H1 (cell line): ENCODE results near the gene STXBP4. TPM values are rescaled to one million over a fixed set of nuclear protein-coding genes. Genes with fewer than 3 reads are reported as not detected.
A peak's percentile ranks its signal among the peaks of the same experiment; 100 is the strongest.

Experiments used
- CTCF ChIA-PET: fragments of 300-600 bp; sonication (Branson Sonifier 250); formaldehyde crosslinking; loops from one replicate; lab custom pipeline; 2021; ENCODE audit not compliant: partially characterized antibody; lab: Charles Lee
- POLR2A ChIA-PET: fragments of 300-600 bp; sonication (Branson Sonifier 250); formaldehyde crosslinking; loops from one replicate; lab custom pipeline; 2021; ENCODE audit warnings: inconsistent platforms; ENCODE audit not compliant: partially characterized antibody; lab: Charles Lee
- DNase-seq, 2 experiments: peaks; one replicate each; pipeline versions ENCODE4 v3.0.0 to v3.0.0-alpha.2; 2010 to 2022; ENCODE audit warnings: low spot score in 2 of 2, low read depth in 1 of 2, mixed read lengths in 1 of 2
- FAIRE-seq: peaks from 2 replicates; lab custom pipeline; 2011; peaks lifted over from hg19 to GRCh38; lab: Jason Lieb, UNC
- H2AFZ ChIP-seq: 2 replicates; pipeline ENCODE4 v1.8.1; 2012; ENCODE audit warnings: low read length, inconsistent platforms
- H2AK5ac ChIP-seq: 2 replicates; pipeline ENCODE4 v1.6.1; 2013; ENCODE audit warnings: low read depth, low read length
- H2BK120ac ChIP-seq: replicated peaks from 2 replicates; pipeline ENCODE3; 2013; ENCODE audit warnings: low read depth, low read length, inconsistent platforms
- H2BK12ac ChIP-seq: 2 replicates; pipeline ENCODE4 v1.6.1; 2013; ENCODE audit warnings: low read depth, low read length
- H2BK15ac ChIP-seq: 2 replicates; pipeline ENCODE4 v1.6.1; 2013; ENCODE audit warnings: low read length
- H2BK20ac ChIP-seq: 2 replicates; pipeline ENCODE4 v1.6.1; 2013; ENCODE audit warnings: low read length
- H2BK5ac ChIP-seq: 2 replicates; pipeline ENCODE4 v1.6.1; 2013; ENCODE audit warnings: low read depth, low read length
- H3K14ac ChIP-seq: 2 replicates; pipeline ENCODE4 v1.6.1; 2013; ENCODE audit warnings: inconsistent platforms; ENCODE audit not compliant: insufficient read length
- H3K18ac ChIP-seq: 2 replicates; pipeline ENCODE4 v1.6.1; 2013; ENCODE audit warnings: low read length; ENCODE audit errors: extremely low read depth
- H3K23ac ChIP-seq: 2 replicates; pipeline ENCODE4 v1.6.1; 2013; ENCODE audit warnings: inconsistent platforms; ENCODE audit not compliant: insufficient read length
- H3K23me2 ChIP-seq: 2 replicates; pipeline ENCODE4 v1.6.1; 2013; ENCODE audit warnings: low read depth, low read length
- H3K27ac ChIP-seq: 2 replicates; pipeline ENCODE4 v1.6.1; 2011; ENCODE audit warnings: low read depth, low read length, inconsistent platforms
- H3K27me3 ChIP-seq, 4 experiments: replicated peaks in 1 of 4; 1 replicate in 1 of 4; 2 replicates in 3 of 4; pipeline versions ENCODE4 v1.6.1 to v1.8.1; 2011 to 2013; ENCODE audit warnings: low read length in 3 of 4, mild to moderate bottlenecking in 3 of 4, inconsistent platforms in 2 of 4, mixed read lengths in 2 of 4, moderate library complexity in 1 of 4; ENCODE audit not compliant: control insufficient read depth in 3 of 4, insufficient read depth in 3 of 4; ENCODE audit errors: extremely low read depth in 1 of 4
- H3K36me3 ChIP-seq, 4 experiments: 2 replicates each; pipeline versions ENCODE4 v1.6.1 to v1.8.1; 2011 to 2013; ENCODE audit warnings: mild to moderate bottlenecking in 4 of 4, low read length in 3 of 4, moderate library complexity in 2 of 4, control low read depth in 1 of 4, inconsistent platforms in 1 of 4; ENCODE audit not compliant: insufficient read depth in 4 of 4, control insufficient read depth in 2 of 4
- H3K4ac ChIP-seq: replicated peaks from 2 replicates; pipeline ENCODE3; 2013; ENCODE audit warnings: low read length, low read depth, mixed read lengths, inconsistent platforms; ENCODE audit not compliant: insufficient read length
- H3K4me1 ChIP-seq, 4 experiments: replicated peaks in 1 of 4; 1 replicate in 1 of 4; 2 replicates in 3 of 4; pipeline versions ENCODE4 v1.6.1 to v1.8.1; 2011 to 2013; ENCODE audit warnings: low read length in 3 of 4, inconsistent platforms in 2 of 4, mixed read lengths in 1 of 4; ENCODE audit not compliant: insufficient read depth in 4 of 4, control insufficient read depth in 3 of 4
- H3K4me2 ChIP-seq, 2 experiments: 2 replicates each; pipeline versions ENCODE4 v1.6.1 to v1.8.1; 2011 to 2013; ENCODE audit warnings: low read depth in 2 of 2, low read length in 2 of 2, control low read depth in 1 of 2, inconsistent platforms in 1 of 2, mild to moderate bottlenecking in 1 of 2; ENCODE audit not compliant: insufficient read depth in 1 of 2
- H3K4me3 ChIP-seq, 4 experiments: fragments of 200-600, 300-600 bp in 1 of 4; sonication (generic), shearing (Covaris generic), sonication (Bioruptor Twin) in 1 of 4; 2 replicates each; pipeline versions ENCODE4 v1.5.1 to v1.8.1; 2011 to 2016; ENCODE audit warnings: low read length in 4 of 4, low read depth in 3 of 4, control low read depth in 2 of 4, inconsistent platforms in 2 of 4, mild to moderate bottlenecking in 2 of 4, mixed read lengths in 1 of 4, moderate library complexity in 1 of 4; ENCODE audit not compliant: insufficient read depth in 2 of 4; ENCODE audit errors: extremely low read depth in 1 of 4
- H3K56ac ChIP-seq: replicated peaks from 2 replicates; pipeline ENCODE3; 2013; ENCODE audit warnings: low read depth, mild to moderate bottlenecking, mixed read lengths, low read length, inconsistent platforms; ENCODE audit not compliant: insufficient read length
- H3K79me1 ChIP-seq: 2 replicates; pipeline ENCODE4 v1.6.1; 2013; ENCODE audit warnings: low read depth, low read length, control low read depth
- H3K79me2 ChIP-seq, 2 experiments: 2 replicates each; pipeline versions ENCODE4 v1.6.1 to v1.8.1; 2012 to 2013; ENCODE audit warnings: low read length in 2 of 2, mild to moderate bottlenecking in 2 of 2, inconsistent platforms in 1 of 2; ENCODE audit not compliant: insufficient read depth in 2 of 2, control insufficient read depth in 1 of 2
- H3K9ac ChIP-seq, 4 experiments: replicated peaks in 1 of 4; 1 replicate in 1 of 4; 2 replicates in 3 of 4; pipeline versions ENCODE4 v1.6.1 to v1.8.1; 2011 to 2013; ENCODE audit warnings: low read depth in 3 of 4, low read length in 3 of 4, control low read depth in 2 of 4, mild to moderate bottlenecking in 2 of 4, moderate library complexity in 2 of 4, inconsistent platforms in 1 of 4; ENCODE audit errors: extremely low read depth in 1 of 4
- H3K9me3 ChIP-seq, 2 experiments: 2 replicates each; pipeline versions ENCODE4 v1.6.1 to v1.8.1; 2012 to 2013; ENCODE audit warnings: mild to moderate bottlenecking in 2 of 2, moderate library complexity in 2 of 2, control low read depth in 1 of 2, inconsistent platforms in 1 of 2, low read depth in 1 of 2, low read length in 1 of 2, mixed read lengths in 1 of 2; ENCODE audit not compliant: insufficient read depth in 2 of 2
- H4K20me1 ChIP-seq, 2 experiments: replicated peaks in 1 of 2; 2 replicates each; pipeline versions ENCODE3 to v1.8.1; 2011 to 2013; ENCODE audit warnings: inconsistent platforms in 2 of 2, low read length in 2 of 2, mild to moderate bottlenecking in 1 of 2; ENCODE audit not compliant: insufficient read depth in 2 of 2, control insufficient read depth in 1 of 2
- H4K5ac ChIP-seq: 2 replicates; pipeline ENCODE4 v1.6.1; 2013; ENCODE audit warnings: low read length, low read depth, mixed read lengths, inconsistent platforms; ENCODE audit not compliant: insufficient read length
- H4K8ac ChIP-seq: 2 replicates; pipeline ENCODE4 v1.8.0; 2013; ENCODE audit warnings: mild to moderate bottlenecking, moderate library complexity, low read length, inconsistent platforms; ENCODE audit not compliant: insufficient read depth; ENCODE audit errors: extremely low read depth
- H4K91ac ChIP-seq: replicated peaks from 2 replicates; pipeline ENCODE3; 2013; ENCODE audit warnings: low read length, mixed read lengths, inconsistent platforms; ENCODE audit not compliant: insufficient read length
- BACH1 ChIP-seq: IDR thresholded peaks from 2 replicates; pipeline ENCODE4 v1.6.1; 2012; ENCODE audit warnings: low read length, improper control_type of control experiment
- E2F6 ChIP-seq: IDR thresholded peaks from 2 replicates; pipeline ENCODE4 v1.6.1; 2012; ENCODE audit warnings: inconsistent platforms
- EZH2 ChIP-seq: fragments of 200-600 bp; sonication (generic); IDR thresholded peaks from 2 replicates; pipeline ENCODE4 v1.7.1; 2012; ENCODE audit warnings: low read depth, mild to moderate bottlenecking, moderate library complexity, low read length, inconsistent platforms; ENCODE audit not compliant: severe bottlenecking
- GTF2F1 ChIP-seq: IDR thresholded peaks from 2 replicates; pipeline ENCODE4 v1.6.1; 2012; ENCODE audit warnings: low read depth, low read length, improper control_type of control experiment, borderline replicate concordance
- JUND ChIP-seq: IDR thresholded peaks from 2 replicates; pipeline ENCODE4 v1.6.1; 2011; ENCODE audit warnings: mild to moderate bottlenecking, improper control_type of control experiment, low read length
- MAFK ChIP-seq: IDR thresholded peaks from 2 replicates; pipeline ENCODE4 v1.6.1; 2012; ENCODE audit warnings: low read depth, mild to moderate bottlenecking, improper control_type of control experiment, low read length
- NRF1 ChIP-seq: IDR thresholded peaks from 2 replicates; pipeline ENCODE4 v1.6.1; 2011; ENCODE audit warnings: mild to moderate bottlenecking, low read depth, low read length, improper control_type of control experiment
- POLR2A ChIP-seq, 2 experiments: IDR thresholded peaks; 1 replicate in 1 of 2; 2 replicates in 1 of 2; pipeline ENCODE4 v1.6.1; 2011; ENCODE audit warnings: low read depth in 2 of 2, low read length in 2 of 2, mild to moderate bottlenecking in 2 of 2; ENCODE audit errors: control extremely low read depth in 1 of 2
- RAD21 ChIP-seq, 2 experiments: IDR thresholded peaks in 1 of 2; conservative IDR thresholded peaks in 1 of 2; 2 replicates each; pipeline ENCODE4 v1.6.1; 2011; ENCODE audit warnings: low read depth in 2 of 2, low read length in 2 of 2, improper control_type of control experiment in 1 of 2, inconsistent platforms in 1 of 2, mild to moderate bottlenecking in 1 of 2, moderate library complexity in 1 of 2
- RNF2 ChIP-seq: fragments of 200-900, 300-1000 bp; sonication (generic); IDR thresholded peaks from 2 replicates; pipeline ENCODE4 v1.7.1; 2016; ENCODE audit warnings: borderline replicate concordance, low read depth, mild to moderate bottlenecking, antibody characterized with exemption, low read length; ENCODE audit not compliant: poor library complexity, severe bottlenecking; ENCODE audit errors: missing control alignments
- SIX5 ChIP-seq: IDR thresholded peaks from 2 replicates; pipeline ENCODE4 v1.6.1; 2011; ENCODE audit warnings: mild to moderate bottlenecking, low read depth, low read length
- SUZ12 ChIP-seq: fragments of 200-600 bp; sonication (generic); IDR thresholded peaks from 2 replicates; pipeline ENCODE4 v1.6.1; 2012; ENCODE audit warnings: mild to moderate bottlenecking, inconsistent platforms, low read length, moderate library complexity, mixed read lengths
- TCF12 ChIP-seq: IDR thresholded peaks from 2 replicates; pipeline ENCODE4 v1.6.1; 2011; ENCODE audit warnings: low read depth, mild to moderate bottlenecking, low read length
- YY1 ChIP-seq: IDR thresholded peaks from 2 replicates; pipeline ENCODE4 v1.6.1; 2011; ENCODE audit warnings: low read depth, mild to moderate bottlenecking, low read length
- WGBS, 2 experiments: shearing (Covaris generic) in 1 of 2; methylation state at CpG; one replicate each; pipeline versions ENCODE4 v1.1.6 to v1.1.7; 2013 to 2015; ENCODE audit warnings: low lambda C conversion rate in 2 of 2, mixed read lengths in 2 of 2, inconsistent platforms in 1 of 2, low coverage in 1 of 2, missing lambda C conversion rate in 1 of 2; ENCODE audit not compliant: insufficient replicate concordance in 2 of 2, insufficient coverage in 1 of 2, insufficient read length in 1 of 2; ENCODE audit errors: extremely low coverage in 1 of 2, missing lambda C conversion rate in 1 of 2; 5-methylcytosine and 5-hydroxymethylcytosine counted together
- polyA plus RNA-seq, 7 experiments: library from polyadenylated mRNA; depleted of rRNA in 3 of 7; stranded (reverse) in 5 of 7; unstranded in 2 of 7; fragments of >200 nt in 5 of 7; fragments of 200-250 nt in 2 of 7; gene quantifications; 1 replicate in 5 of 7; 2 replicates in 1 of 7; 4 replicates in 1 of 7; pipeline versions ENCODE4 v1.2.1 to v1.2.3, GENCODE V29; 2011 to 2013; ENCODE audit warnings: missing spikeins in 2 of 7, mixed read lengths in 2 of 7
- total RNA-seq: library from RNA; stranded (reverse); fragmentation: NEBNext Ultra II Directional; extraction: Animal tissue kit (Norgen Biotek cat#: 25700); gene quantifications from 2 replicates; pipeline ENCODE4 v1.2.1, GENCODE V29; 2021

Gene STXBP4
- total and polyA plus RNA-seq, 2 of the 8 experiments (the other 6 are each of a cell fraction or from before 2014, with no cell fraction given) = 3.2 to 18.5 TPM

- H4K5ac ChIP-seq = no peak overlapping the region
- no peak overlapping the region for H4K8ac ChIP-seq
- H3K18ac ChIP-seq = no peak overlapping the region
- no peak overlapping the region for H3K4ac ChIP-seq
- H3K4me3 ChIP-seq = no peak overlapping the region
- no peak overlapping the region for H2AK5ac ChIP-seq
- no peak overlapping the region for H3K56ac ChIP-seq
- no peak overlapping the region for H4K91ac ChIP-seq
- no peaks in the 10 kb centered on the region for H3K36me3 ChIP-seq
- no peak overlapping the region for H2BK120ac ChIP-seq
- no peaks in the 10 kb centered on the region for H3K9me3 ChIP-seq
- CTCF ChIA-PET = interaction anchor here (0.6 to 1.2 kb wide), 2 partner anchors 87 to 146 kb away, joined by 3 read pairs; no protein-coding TSS in a partner anchor
- no peak overlapping the region for H3K23ac ChIP-seq
- H2BK20ac ChIP-seq = no peak overlapping the region
- H2AFZ ChIP-seq = no peak overlapping the region
- H3K4me1 ChIP-seq = peaks cover 0 to 4% (median 0%) of the 10 kb centered on the region in 4 experiments; a peak in 1 of 7 replicates
- H2BK5ac ChIP-seq = no peak overlapping the region
- no peaks in the 10 kb centered on the region for H3K79me1 ChIP-seq
- no peak for FAIRE-seq
- no peaks in the 10 kb centered on the region for H3K23me2 ChIP-seq
- H4K20me1 ChIP-seq = no peaks in the 10 kb centered on the region
- no peak for DNase-seq
- peak overlapping the region in 1 of 4 experiments; percentile 43; a peak in 1 of 7 replicates for H3K9ac ChIP-seq
- H2BK12ac ChIP-seq = no peak overlapping the region
- 95% methylated on average over 1 of the region's 1 CpG; no CpG with 5 or more reads in 1 of the 2 experiments for WGBS, 2 experiments
- no peak overlapping the region for H2BK15ac ChIP-seq
- no peak overlapping the region for H3K27ac ChIP-seq
- POLR2A ChIA-PET = no interaction called here
- no peaks in the 10 kb centered on the region for H3K27me3 ChIP-seq
- H3K79me2 ChIP-seq = no peaks in the 10 kb centered on the region
- no peak overlapping the region for H3K14ac ChIP-seq
- no peak overlapping the region for H3K4me2 ChIP-seq
- no peak for TF ChIP-seq NRF1
- TF ChIP-seq EZH2 = no peak
- no peak for TF ChIP-seq JUND
- no peak for TF ChIP-seq GTF2F1
- TF ChIP-seq SIX5 = no peak
- TF ChIP-seq SUZ12 = no peak
- no peak for TF ChIP-seq POLR2A (IDR thresholded peaks at IDR 0.05; ENCODE audit: control extremely low read depth in 1 of 2, low read depth in 2 of 2, low read length in 2 of 2)
- no peak for TF ChIP-seq TCF12
- no peak for TF ChIP-seq RNF2
- no peak for TF ChIP-seq MAFK
- no peak for TF ChIP-seq E2F6
- TF ChIP-seq BACH1 = no peak
- TF ChIP-seq YY1 = no peak
- no peak for TF ChIP-seq RAD21 (IDR thresholded peaks at IDR 0.05 in 1 of 2, conservative IDR thresholded peaks at IDR 0.05 in 1 of 2; ENCODE audit: low read depth in 2 of 2, low read length in 2 of 2)
Measured at GRCh38 chr17:55210292-55210691, 241.7 kb downstream of the STXBP4 start.
